ENCODE data around the gene FREM2.

GRCh38 chr13:38700051-38700450 lies 13.2 kb downstream of the FREM2 start:
- TF ChIP-seq REST (IDR thresholded peaks at IDR 0.05; ENCODE audit: low read depth) = no peak
- TF ChIP-seq EP300 (IDR thresholded peaks at IDR 0.05; ENCODE audit: borderline replicate concordance) = no peak
- no peak for TF ChIP-seq YY1 (IDR thresholded peaks at IDR 0.05; ENCODE audit: low read depth)
- TF ChIP-seq TEAD4 (IDR thresholded peaks at IDR 0.05) = no peak
- TF ChIP-seq RAD21 (IDR thresholded peaks at IDR 0.05; ENCODE audit: low read depth) = no peak
- no peak for TF ChIP-seq TAF1 (IDR thresholded peaks at IDR 0.05; ENCODE audit: low read depth)

Data from Ishikawa (cell line).